GM18951 (cell line): ENCODE results near the gene SMIM15.
"Not testable (repeated sequence)": the region's sequence is repeated elsewhere in the genome, so short reads cannot be mapped to it uniquely, and the experiment has no call there.

Experiments
- POLR2A ChIP-seq: IDR thresholded peaks from 4 replicates; pipeline ENCODE4 v1.6.1; 2011; ENCODE audit warnings: mild to moderate bottlenecking; ENCODE audit not compliant: insufficient read length, insufficient read depth; ENCODE audit errors: extremely low read depth
- in situ Hi-C: fragments of 300-500 bp; cut with MboI; formaldehyde crosslinking; loops from one replicate; pipeline ENCODE4 v1.12.0; 2022; ENCODE audit warnings: low sequenced_read_pairs, mixed read lengths, inconsistent platforms; ENCODE audit not compliant: unreplicated experiment

The SMIM15 gene, protein sequence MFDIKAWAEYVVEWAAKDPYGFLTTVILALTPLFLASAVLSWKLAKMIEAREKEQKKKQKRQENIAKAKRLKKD

DNA sequence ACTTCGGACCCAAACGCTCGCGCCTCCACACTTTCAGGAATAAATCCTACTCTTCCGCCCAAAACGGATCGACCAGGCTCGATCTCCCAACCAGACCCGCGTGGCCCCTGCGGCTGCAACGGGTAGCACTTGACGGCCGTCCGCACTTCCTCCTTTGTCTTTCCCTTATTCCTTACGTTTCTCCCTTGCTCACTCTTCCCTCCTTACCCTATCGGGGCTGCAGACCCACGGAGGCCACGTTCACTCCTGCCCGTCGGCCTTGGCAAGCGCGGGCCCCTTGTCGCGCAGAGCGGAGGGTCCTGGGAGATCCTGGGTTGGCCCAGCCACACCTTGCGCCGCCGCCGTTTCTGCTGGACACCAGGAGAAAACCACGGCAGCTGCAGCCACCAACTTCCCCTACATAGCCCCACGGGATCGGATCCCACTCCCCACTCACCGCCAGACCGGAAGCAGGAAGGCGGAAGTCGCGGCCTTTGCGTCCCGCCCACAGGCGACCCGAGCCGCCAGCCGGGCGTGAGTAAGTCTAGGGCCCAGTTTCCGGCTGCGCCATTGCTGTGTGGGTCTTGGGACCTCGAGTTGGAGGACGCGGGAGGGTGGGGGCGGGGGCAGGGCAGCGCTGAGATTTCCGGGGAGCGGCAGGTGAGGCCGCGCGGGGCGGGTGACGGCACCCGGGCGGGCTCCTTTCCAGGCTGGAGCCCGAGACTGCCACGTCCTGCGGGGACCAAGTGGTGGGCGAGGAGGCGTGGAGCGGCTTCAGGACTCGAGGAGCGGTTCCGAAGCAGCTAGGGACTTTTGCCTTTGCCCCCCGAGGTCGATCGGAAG is at the start of gene SMIM15:
TSS of gene SMIM15 (minus strand) at position 459 of the 822 bp plus-strand sequence. CDS start 2,297 bp downstream, outside the sequence.
- in situ Hi-C loops, result no loop called here
- TF ChIP-seq POLR2A, result peak; percentile 86

GRCh38 chr5:61207884-61208283 is 45.6 kb upstream of the SMIM15 start:
- in situ Hi-C loops, result no loop called here
- no peak for TF ChIP-seq POLR2A

DNA sequence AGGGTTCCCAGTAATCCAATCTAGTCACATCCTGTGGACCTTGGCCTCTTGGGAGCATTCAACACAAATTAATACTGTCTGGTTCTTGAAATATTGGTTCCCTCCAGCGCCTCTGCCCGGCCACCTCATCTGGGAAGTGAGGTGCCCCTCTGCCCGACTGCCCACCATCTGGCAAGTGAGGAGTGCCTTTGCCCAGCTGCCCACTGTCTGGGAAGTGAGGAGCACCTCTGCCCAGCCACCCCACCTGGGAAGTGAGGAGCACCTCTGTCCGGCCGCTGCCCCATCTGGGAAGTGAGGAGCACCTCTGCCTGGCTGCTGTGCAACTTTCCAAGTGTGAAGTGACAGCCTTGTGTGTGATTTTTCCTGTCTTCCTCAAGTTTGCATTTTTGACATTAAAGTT is 42.7 kb upstream of the SMIM15 start:
- in situ Hi-C loops, result no loop called here
- no peak for TF ChIP-seq POLR2A

DNA sequence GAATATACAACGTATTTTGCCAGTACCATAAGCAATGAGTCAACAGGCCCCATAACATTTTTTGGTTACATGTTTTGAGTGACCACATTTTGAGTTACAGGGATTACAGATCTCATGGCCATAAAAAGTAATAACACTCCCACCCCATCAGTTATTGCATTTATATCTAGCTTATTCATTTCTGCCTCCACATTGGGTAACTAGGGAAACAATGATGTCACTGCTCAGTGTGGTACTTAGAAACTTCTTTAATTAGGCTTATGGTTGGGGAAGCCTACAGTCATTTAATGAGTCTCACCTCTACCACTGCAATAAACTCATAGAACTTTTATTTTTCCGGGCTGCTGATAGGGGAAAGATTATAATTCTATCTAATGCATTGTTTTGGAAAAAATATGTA is 39.9 kb upstream of the SMIM15 start:
- in situ Hi-C loops, result no loop called here
- no peak for TF ChIP-seq POLR2A

DNA sequence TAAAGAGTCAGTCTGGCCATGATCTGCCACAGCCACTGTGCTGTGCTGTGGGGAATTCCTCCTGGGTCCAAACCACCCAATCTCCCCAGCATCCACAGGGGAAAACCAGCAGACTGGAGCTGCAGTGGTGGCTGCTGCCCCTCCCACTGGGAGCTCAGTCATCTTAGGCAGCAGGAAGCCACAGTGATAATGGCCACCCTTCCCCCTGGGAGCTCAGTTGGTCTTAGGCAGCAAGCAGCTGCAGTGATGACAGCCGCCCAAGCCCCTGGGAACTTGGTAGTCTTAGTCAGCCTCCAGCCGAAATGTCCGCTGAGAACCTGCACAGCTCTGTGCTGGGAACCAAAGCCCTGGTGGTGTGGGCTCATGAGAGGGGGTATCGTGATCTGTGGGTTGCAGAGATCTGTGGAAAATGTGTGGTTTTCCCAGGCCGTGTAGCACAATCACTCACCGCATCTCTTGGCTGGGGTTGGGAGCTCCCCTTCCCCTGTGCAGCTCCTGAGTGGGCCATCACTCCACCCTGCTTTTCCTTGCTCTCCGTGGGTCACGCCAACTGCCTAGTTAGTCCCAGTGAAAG is 38.4 kb upstream of the SMIM15 start:
- peak; percentile 20 for TF ChIP-seq POLR2A
- in situ Hi-C loops, result no loop called here

GRCh38 chr5:61198606-61199005 is 36.3 kb upstream of the SMIM15 start:
- no peak for TF ChIP-seq POLR2A
- in situ Hi-C loops, result no loop called here

DNA sequence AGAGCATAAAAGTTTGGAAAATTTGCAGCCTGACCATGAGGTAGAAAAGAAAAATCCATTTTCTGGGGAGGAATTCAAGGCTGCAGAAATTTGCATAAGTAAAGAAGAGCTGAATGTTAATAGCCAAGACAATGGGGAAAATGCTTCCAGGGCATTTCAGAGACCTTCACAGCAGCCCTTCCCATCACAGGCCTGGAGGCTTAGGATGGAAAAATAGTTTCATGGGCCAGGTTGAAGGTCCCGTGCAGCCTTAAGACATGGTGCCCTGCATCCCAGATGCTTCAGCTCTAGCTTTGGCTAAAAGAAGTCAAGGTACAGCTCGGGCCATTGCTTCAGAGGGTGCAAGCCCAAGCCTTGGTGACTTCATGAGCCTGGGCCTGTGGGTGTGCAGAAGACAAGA is 25.6 kb upstream of the SMIM15 start:
- in situ Hi-C loops, result not testable (repeated sequence)

DNA sequence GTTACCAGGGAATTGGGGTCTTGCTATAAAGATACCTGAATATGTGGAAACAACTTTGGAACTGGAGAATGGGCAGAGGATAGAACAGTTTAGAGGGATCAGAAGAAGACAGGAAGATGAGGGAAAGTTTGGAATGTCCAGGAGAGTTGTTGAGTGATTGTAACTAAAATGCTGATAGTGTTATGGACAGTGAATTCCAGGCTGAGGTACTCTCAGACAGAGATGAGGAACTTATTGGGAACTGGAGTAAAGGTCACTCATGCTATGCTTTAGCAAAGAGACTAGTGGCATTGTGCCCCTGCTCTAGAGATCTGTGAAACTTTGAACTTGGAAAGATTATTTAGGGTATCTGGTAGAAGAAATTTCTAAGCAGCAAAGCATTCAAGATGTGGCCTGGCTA is 25.1 kb upstream of the SMIM15 start:
- in situ Hi-C loops, result not testable (repeated sequence)

DNA sequence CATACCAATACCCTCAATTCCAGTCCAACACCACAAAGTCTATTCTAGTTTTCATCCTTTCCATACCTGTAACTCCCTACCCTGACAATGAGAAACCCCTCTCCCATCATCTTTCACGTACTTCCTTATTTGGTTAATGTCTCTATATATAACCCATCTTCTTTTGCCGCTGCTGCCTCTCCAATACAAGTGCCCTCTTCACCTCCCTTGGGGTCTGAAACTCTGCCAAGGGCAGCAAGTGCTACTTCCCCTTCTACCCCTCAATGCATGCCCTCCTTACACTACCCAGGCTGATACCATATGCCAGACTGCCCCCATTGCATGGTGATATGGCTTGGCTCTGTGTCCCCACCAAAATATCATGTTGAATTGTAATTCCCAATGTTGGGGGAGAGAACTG is 24.4 kb upstream of the SMIM15 start:
- in situ Hi-C loops, result no loop called here
- no peak for TF ChIP-seq POLR2A

GRCh38 chr5:61184708-61185107 is 22.4 kb upstream of the SMIM15 start:
- TF ChIP-seq POLR2A, result no peak
- in situ Hi-C loops, result no loop called here

DNA sequence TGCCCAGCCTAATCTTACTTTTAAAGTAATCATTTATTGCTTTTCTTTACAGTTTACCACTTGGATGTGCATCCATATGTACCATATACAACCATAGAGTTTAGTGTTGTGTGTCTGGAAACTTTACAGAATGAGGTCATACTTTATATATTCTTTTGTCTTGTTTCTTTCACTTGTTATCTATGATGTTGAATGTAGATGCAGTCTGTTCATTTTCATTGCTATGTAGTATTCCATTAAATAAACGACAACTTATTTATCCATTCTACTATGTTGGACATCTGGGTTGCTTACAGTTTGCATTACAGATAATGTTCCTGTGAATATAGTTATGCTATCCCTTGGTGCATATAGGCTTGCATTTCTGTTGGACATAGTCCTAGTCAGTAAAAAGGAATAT is 21.3 kb upstream of the SMIM15 start:
- no peak for TF ChIP-seq POLR2A
- in situ Hi-C loops, result no loop called here

GRCh38 chr5:61182449-61182848 is 20.2 kb upstream of the SMIM15 start:
- TF ChIP-seq POLR2A, result no peak
- in situ Hi-C loops, result no loop called here

DNA sequence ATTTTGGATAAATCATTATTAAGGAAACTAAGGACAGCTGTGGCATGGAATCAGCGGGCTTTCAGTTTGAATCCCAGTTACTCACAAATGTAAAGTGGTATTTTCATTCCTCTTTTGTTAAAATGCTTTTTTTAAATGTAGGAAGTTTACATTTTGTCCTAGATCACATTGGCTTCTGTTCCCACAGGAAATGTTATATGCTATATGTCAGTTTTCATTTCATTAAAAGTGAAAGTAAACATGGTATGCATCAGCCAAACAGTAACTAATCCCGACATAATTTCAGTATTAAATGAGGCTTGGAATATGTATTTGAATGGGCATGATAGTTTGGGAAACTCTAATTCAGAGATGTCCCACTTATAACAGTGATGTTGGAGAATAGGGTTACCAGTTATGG is 18.6 kb upstream of the SMIM15 start:
- no peak for TF ChIP-seq POLR2A
- in situ Hi-C loops, result no loop called here

DNA sequence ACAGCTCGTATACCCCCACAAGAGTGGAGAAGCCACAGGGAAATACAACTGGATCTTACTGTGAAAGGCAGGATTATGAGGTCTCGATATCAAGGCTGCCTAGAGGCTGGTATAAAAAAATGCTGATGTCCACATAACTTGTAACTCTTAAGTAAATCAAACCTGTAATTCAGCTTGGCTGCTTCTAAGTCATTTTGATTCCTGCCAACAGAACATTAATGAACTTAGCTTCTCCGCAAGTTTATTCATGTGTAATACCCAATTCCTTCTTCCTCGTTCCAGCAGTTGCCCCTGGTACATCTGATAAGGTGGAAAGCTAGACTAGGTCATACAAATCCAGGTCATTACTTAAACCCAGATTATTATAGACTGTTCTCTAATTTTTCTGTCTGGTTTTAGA is 16.4 kb upstream of the SMIM15 start:
- in situ Hi-C loops, result no loop called here

More for the DNA sequence above, 16.4 kb upstream of the SMIM15 start:
- no peak for TF ChIP-seq POLR2A
